Heart left ventricle (tissue), 16 donors: ENCODE results near the gene CXCL6. TPM values are rescaled to one million over a fixed set of nuclear protein-coding genes. Genes with fewer than 3 reads are reported as not detected.

Source experiments
- ATAC-seq, 4 donors: fragments of 200-7000 bp; cut with Tn5 transposase; one replicate each; pipeline ENCODE4 v1.9.1; 2020 to 2022; ENCODE audit warnings: moderate library complexity in 4 of 4, mild to moderate bottlenecking in 3 of 4, moderate number of reproducible peaks in 1 of 4
- DNase-seq, 5 donors: peaks; one replicate each; pipeline ENCODE4 v3.0.0-alpha.2; 2020
- H3K27ac ChIP-seq, 12 donors: fragments of 200-600 bp; sonication (generic) in 4 of 12; one replicate each; pipeline versions ENCODE4 v1.5.0 to v1.8.0; 2016 to 2022; ENCODE audit warnings: mild to moderate bottlenecking in 2 of 12
- H3K27me3 ChIP-seq, 9 donors: fragments of 200-600 bp; sonication (generic) in 2 of 9; one replicate each; pipeline versions ENCODE4 v1.5.1 to v1.8.0; 2016 to 2022; ENCODE audit warnings: mild to moderate bottlenecking in 3 of 9
- H3K36me3 ChIP-seq, 9 donors: fragments of 200-600 bp; sonication (generic) in 2 of 9; one replicate each; pipeline versions ENCODE4 v1.5.0 to v1.8.0; 2018 to 2022; ENCODE audit warnings: mild to moderate bottlenecking in 2 of 9
- H3K4me1 ChIP-seq, 12 donors: fragments of 200-600 bp; sonication (generic) in 4 of 12; one replicate each; pipeline versions ENCODE4 v1.5.0 to v1.8.0; 2016 to 2022; ENCODE audit warnings: mild to moderate bottlenecking in 3 of 12
- H3K4me3 ChIP-seq, 12 donors: fragments of 200-600 bp; sonication (generic) in 4 of 12; one replicate each; pipeline versions ENCODE4 v1.5.0 to v1.8.0; 2017 to 2022; ENCODE audit warnings: mild to moderate bottlenecking in 9 of 12, moderate library complexity in 4 of 12
- H3K9me3 ChIP-seq, 12 donors: fragments of 200-600 bp; sonication (generic) in 4 of 12; one replicate each; pipeline versions ENCODE4 v1.5.0 to v1.8.0; 2016 to 2022; ENCODE audit warnings: mild to moderate bottlenecking in 1 of 12
- CTCF ChIP-seq, 12 donors: fragments of 200-600 bp; sonication (generic) in 4 of 12; IDR thresholded peaks; one replicate each; pipeline versions ENCODE4 v1.5.0 to v1.8.0; 2018 to 2022; ENCODE audit warnings: antibody characterized with exemption in 12 of 12, mild to moderate bottlenecking in 5 of 12
- POLR2A ChIP-seq, 2 donors: fragments of 450-650 bp; IDR thresholded peaks; one replicate each; pipeline ENCODE4 v1.6.1; 2017; ENCODE audit warnings: antibody characterized with exemption in 2 of 2, mild to moderate bottlenecking in 2 of 2, moderate library complexity in 2 of 2
- WGBS, 4 donors: extraction: QIAGEN DNeasy Blood & Tissue Kit in 2 of 4; methylation state at CpG; one replicate each; pipeline versions ENCODE4 v1.1.5 to v1.1.7; 2013 to 2018; 5-methylcytosine and 5-hydroxymethylcytosine counted together
- intact Hi-C, 10 donors: fragments of 100-400 bp; cut with DNase I; formaldehyde crosslinking; loops; one replicate each; pipeline versions ENCODE4 v1.11.1 to v1.14.2; 2022
- polyA plus RNA-seq, 2 donors: library from polyadenylated mRNA; stranded (reverse); fragments of 200-250 nt; gene quantifications; one replicate each; pipeline ENCODE4 v1.2.3, GENCODE V29; 2013
- total RNA-seq, 9 donors: library from RNA; depleted of rRNA in 2 of 9; stranded (reverse); fragments of >200 nt in 2 of 9; fragmentation: NEBNext Ultra II Directional in 3 of 9; extraction: Animal tissue kit (Norgen Biotek cat#: 25700) in 3 of 9; gene quantifications; one replicate each; pipeline versions ENCODE4 v1.1.0 to v1.2.4, GENCODE V29; 2016 to 2023
- donor health status: ischemic (EF 13 %, LVEDD 7.1; RV severe dilation, severe dysfunction).
- donor health status: healthy with polysubstance abuse.
- donor health status: DM: no; HTN: yes; CAD: no.
- donor health status: DM: no; HTN: no; CAD: no.
- donor health status: ischemic (EF 25% LVEDD 6.9; RV normal size, moderate dysfunction).
- donor health status: ischemic (EF 25% LVEDD 5.7; RV mildly dilated, moderate dysfunction).
- donor health status: healthy.
- donor health status: DM: yes; HTN: yes; CAD: no.
- donor health status: ischemic (EF 35%, LVEDD 5.7; RV mildly dilated, moderate dysfunction).
- donor health status: nonischemic (EF 11% LVEDD 7.7; RV severe dilation, severe dysfunction).
- donor health status: DM: yes; HTN: yes; CAD: no.
- donor health status: PGD.
- donor health status: ischemic (EF 29% LVEDD 5.4; RV normal size, mild dysfunction).
- donor health status: nonischemic (EF 23%, LVEDD 6.1; RV moderate dilation, normal function).

The CXCL6 gene
- total and polyA plus RNA-seq, 11 donors: 0.11 to 4.5 (median 0.71) TPM; not detected in 4

GRCh38 chr4:73821325-73821724 is 15.2 kb upstream of the CXCL6 start:
- no peaks in the 10 kb centered on the region for H3K27me3 ChIP-seq
- H3K9me3 ChIP-seq: no peaks in the 10 kb centered on the region
- TF ChIP-seq POLR2A (IDR thresholded peaks at IDR 0.05): no peak
- no peak for TF ChIP-seq CTCF (IDR thresholded peaks at IDR 0.05)
- no peak overlapping the region for H3K4me3 ChIP-seq
- no peak overlapping the region for H3K27ac ChIP-seq
- DNase-seq (no peak), ATAC-seq (no peak)
- intact Hi-C loops: no loop called here
- no peaks in the 10 kb centered on the region for H3K36me3 ChIP-seq
- 87 to 93% (median 91%) methylated on average over 4 of the region's 4 CpGs for WGBS, 4 donors
- H3K4me1 ChIP-seq: no peaks in the 10 kb centered on the region

GRCh38 chr4:73822389-73822788 is 14.1 kb upstream of the CXCL6 start:
- Histone ChIP-seq H3K9me3 (peaks cover 0 to 6% (median 0%) of the 10 kb centered on the region in 12 donors), H3K36me3 (no peaks in the 10 kb centered on the region), H3K27me3 (no peaks in the 10 kb centered on the region), H3K27ac (no peak overlapping the region), H3K4me1 (no peaks in the 10 kb centered on the region), H3K4me3 (no peak overlapping the region)
- ATAC-seq (no peak), DNase-seq (no peak)
- no peak for TF ChIP-seq CTCF (IDR thresholded peaks at IDR 0.05)
- no peak for TF ChIP-seq POLR2A (IDR thresholded peaks at IDR 0.05)
- intact Hi-C loops: no loop called here
- WGBS, 4 donors: 73 to 80% (median 76%) methylated on average over 3 of the region's 3 CpGs

GRCh38 chr4:73822812-73823504 is 13.5 kb upstream of the CXCL6 start:
- Histone ChIP-seq H3K27ac (no peak overlapping the region), H3K27me3 (no peaks in the 10 kb centered on the region), H3K4me3 (no peak overlapping the region), H3K4me1 (no peaks in the 10 kb centered on the region), H3K9me3 (peaks cover 0 to 12% (median 0%) of the 10 kb centered on the region in 12 donors), H3K36me3 (no peaks in the 10 kb centered on the region)
- DNase-seq (peak in 1 of 5 donors; percentile 10), ATAC-seq (peak in 1 of 4 donors; percentile 27)
- TF ChIP-seq CTCF (IDR thresholded peaks at IDR 0.05) (no peak), POLR2A (IDR thresholded peaks at IDR 0.05) (no peak)
- intact Hi-C loops: no loop called here

GRCh38 chr4:73823760-73824159 is 12.7 kb upstream of the CXCL6 start:
- Histone ChIP-seq H3K36me3 (no peaks in the 10 kb centered on the region), H3K27ac (no peak overlapping the region), H3K27me3 (no peaks in the 10 kb centered on the region), H3K4me1 (peaks cover 0 to 3% (median 0%) of the 10 kb centered on the region in 12 donors), H3K9me3 (peaks cover 0 to 13% (median 0%) of the 10 kb centered on the region in 12 donors), H3K4me3 (no peak overlapping the region)
- no peak for TF ChIP-seq POLR2A (IDR thresholded peaks at IDR 0.05)
- no peak for TF ChIP-seq CTCF (IDR thresholded peaks at IDR 0.05)
- ATAC-seq (no peak), DNase-seq (no peak)
- intact Hi-C loops: no loop called here
